Suprapubic skin (tissue), 4 donors: ENCODE data around the gene LRRC8E. TPM values are rescaled to one million over a fixed set of nuclear protein-coding genes. Genes with fewer than 3 reads are reported as not detected.
A peak's percentile ranks its signal among the peaks of the same experiment; 100 is the strongest.
"Not testable (repeated sequence)": the region's sequence is repeated elsewhere in the genome, so short reads cannot be mapped to it uniquely, and the experiment has no call there.

ENCODE experiments used
- DNase-seq, 2 donors: peaks; one replicate each; pipeline ENCODE4 v3.0.0-alpha.2; 2019; ENCODE audit warnings: low spot score in 2 of 2
- H3K27ac ChIP-seq: fragments of 200-600 bp; sonication (generic); one replicate; pipeline ENCODE4 v1.5.1; 2019
- H3K27me3 ChIP-seq: fragments of 200-600 bp; sonication (generic); one replicate; pipeline ENCODE4 v1.5.1; 2019
- H3K36me3 ChIP-seq: fragments of 200-600 bp; sonication (generic); one replicate; pipeline ENCODE4 v1.5.1; 2019
- H3K4me1 ChIP-seq: fragments of 200-600 bp; sonication (generic); one replicate; pipeline ENCODE4 v1.5.1; 2019
- H3K4me3 ChIP-seq: fragments of 200-600 bp; sonication (generic); one replicate; pipeline ENCODE4 v1.5.1; 2019; ENCODE audit warnings: mild to moderate bottlenecking
- H3K9me3 ChIP-seq: fragments of 200-600 bp; sonication (generic); one replicate; pipeline ENCODE4 v1.5.1; 2019
- EP300 ChIP-seq: sonication (generic); formaldehyde crosslinking; IDR thresholded peaks from one replicate; pipeline ENCODE4 v1.6.1; 2017; ENCODE audit warnings: antibody characterized with exemption
- POLR2A ChIP-seq, 2 donors: fragments of 450-650 bp; IDR thresholded peaks; one replicate each; pipeline ENCODE4 v1.6.1; 2017; ENCODE audit warnings: antibody characterized with exemption in 2 of 2, mild to moderate bottlenecking in 2 of 2, moderate library complexity in 2 of 2
- POLR2AphosphoS5 ChIP-seq, 3 donors: sonication (generic); formaldehyde crosslinking; IDR thresholded peaks; one replicate each; pipeline ENCODE4 v1.6.1; 2017; ENCODE audit warnings: antibody characterized with exemption in 3 of 3
- WGBS: methylation state at CpG from one replicate; pipeline ENCODE4 v1.1.5; 2018; 5-methylcytosine and 5-hydroxymethylcytosine counted together
- total RNA-seq, 4 donors: library from RNA; depleted of rRNA; stranded (reverse); fragments of >200 nt; gene quantifications; one replicate each; pipeline ENCODE4 v1.1.0, GENCODE V29; 2016
- TF ChIP-seq, protein P1 (sequence below), 2 donors: fragments of 200-600 bp in 1 of 2; fragments of 450-650 bp in 1 of 2; sonication (generic) in 1 of 2; IDR thresholded peaks; one replicate each; pipeline ENCODE4 v1.5.1; 2016 to 2019; ENCODE audit warnings: antibody characterized with exemption in 2 of 2, mild to moderate bottlenecking in 1 of 2, moderate library complexity in 1 of 2

The LRRC8E gene
- total RNA-seq, 4 donors from 2014 or later, result 15.2 to 41.6 (median 30.9) TPM

DNA sequence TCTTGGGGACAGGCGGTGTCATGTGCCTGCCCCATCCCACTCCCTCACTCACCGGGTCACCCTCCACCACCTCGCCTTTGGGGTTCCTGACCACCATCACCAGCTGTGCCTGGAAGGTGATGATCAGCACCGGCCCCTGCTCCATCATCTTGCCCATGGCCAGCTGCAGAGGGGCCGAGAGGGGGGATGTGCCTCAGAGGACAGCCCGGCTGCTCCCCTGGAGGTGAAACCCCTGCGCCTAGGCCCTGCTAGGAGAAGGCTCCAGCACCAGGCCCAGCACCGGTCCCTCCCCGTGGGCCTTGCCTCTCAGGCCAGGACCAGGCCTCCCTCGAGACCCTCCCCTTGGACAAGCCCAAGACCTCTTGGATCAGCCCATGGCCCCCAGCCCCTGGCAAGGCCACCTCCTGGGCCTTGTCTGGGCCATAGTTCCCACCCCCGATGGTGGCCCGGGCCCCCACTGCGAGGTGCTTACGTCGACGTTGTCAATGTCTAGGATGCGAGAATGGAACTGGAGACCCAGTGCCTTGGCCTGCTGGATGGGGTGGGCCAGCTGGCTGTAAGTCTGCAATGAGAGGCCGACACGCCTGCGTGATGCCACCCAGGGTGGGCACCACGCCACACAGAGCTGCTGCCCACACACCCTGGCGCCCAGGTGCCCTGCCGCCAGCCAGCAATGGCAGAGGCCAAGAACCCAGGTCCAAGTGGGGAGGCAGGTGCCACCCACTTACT, 39.5 kb downstream of the LRRC8E start:
- WGBS, result 85% methylated on average over 5 of the region's 23 CpGs
- peak overlapping the region; percentile 76 for H3K27ac ChIP-seq
- no peaks in the 10 kb centered on the region for H3K9me3 ChIP-seq
- H3K4me1 ChIP-seq, result peaks cover 65% of the 10 kb centered on the region
- no peaks in the 10 kb centered on the region for H3K27me3 ChIP-seq
- no peak for TF ChIP-seq POLR2AphosphoS5 (IDR thresholded peaks at IDR 0.05)
- TF ChIP-seq POLR2A (IDR thresholded peaks at IDR 0.05), result no peak
- TF ChIP-seq, protein P1, sequence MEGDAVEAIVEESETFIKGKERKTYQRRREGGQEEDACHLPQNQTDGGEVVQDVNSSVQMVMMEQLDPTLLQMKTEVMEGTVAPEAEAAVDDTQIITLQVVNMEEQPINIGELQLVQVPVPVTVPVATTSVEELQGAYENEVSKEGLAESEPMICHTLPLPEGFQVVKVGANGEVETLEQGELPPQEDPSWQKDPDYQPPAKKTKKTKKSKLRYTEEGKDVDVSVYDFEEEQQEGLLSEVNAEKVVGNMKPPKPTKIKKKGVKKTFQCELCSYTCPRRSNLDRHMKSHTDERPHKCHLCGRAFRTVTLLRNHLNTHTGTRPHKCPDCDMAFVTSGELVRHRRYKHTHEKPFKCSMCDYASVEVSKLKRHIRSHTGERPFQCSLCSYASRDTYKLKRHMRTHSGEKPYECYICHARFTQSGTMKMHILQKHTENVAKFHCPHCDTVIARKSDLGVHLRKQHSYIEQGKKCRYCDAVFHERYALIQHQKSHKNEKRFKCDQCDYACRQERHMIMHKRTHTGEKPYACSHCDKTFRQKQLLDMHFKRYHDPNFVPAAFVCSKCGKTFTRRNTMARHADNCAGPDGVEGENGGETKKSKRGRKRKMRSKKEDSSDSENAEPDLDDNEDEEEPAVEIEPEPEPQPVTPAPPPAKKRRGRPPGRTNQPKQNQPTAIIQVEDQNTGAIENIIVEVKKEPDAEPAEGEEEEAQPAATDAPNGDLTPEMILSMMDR (IDR thresholded peaks at IDR 0.05), result no peak
- TF ChIP-seq EP300, result no peak
- peaks cover 32% of the 10 kb centered on the region for H3K36me3 ChIP-seq
- DNase-seq, result peak in 1 of 2 donors; percentile 68
- H3K4me3 ChIP-seq, result no peak overlapping the region

DNA sequence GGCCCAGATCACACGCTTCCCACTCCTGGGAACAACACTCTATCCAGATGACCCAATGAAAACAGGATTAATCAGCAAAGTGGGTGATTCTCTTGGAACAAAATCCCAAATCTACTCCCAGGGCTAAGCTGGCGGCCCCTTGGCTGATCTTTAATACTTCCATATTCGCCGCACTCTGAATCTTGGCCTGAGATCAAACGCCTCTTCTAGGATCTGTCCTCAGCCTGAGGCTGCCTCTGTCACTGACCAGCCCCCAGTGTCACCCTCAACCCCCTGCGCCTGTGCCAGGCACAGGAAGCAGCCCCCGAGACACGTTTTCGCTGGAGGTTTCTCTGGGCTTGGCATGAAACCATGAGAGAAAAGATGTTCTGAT, 40.0 kb downstream of the LRRC8E start:
- Histone ChIP-seq H3K36me3 (peaks cover 32% of the 10 kb centered on the region), H3K27me3 (no peaks in the 10 kb centered on the region), H3K9me3 (no peaks in the 10 kb centered on the region), H3K27ac (peak overlapping the region; percentile 76), H3K4me3 (no peak overlapping the region), H3K4me1 (peaks cover 65% of the 10 kb centered on the region)
- TF ChIP-seq POLR2AphosphoS5 (IDR thresholded peaks at IDR 0.05) (no peak), POLR2A (IDR thresholded peaks at IDR 0.05) (no peak), EP300 (no peak)
- TF ChIP-seq, protein P1 (IDR thresholded peaks at IDR 0.05), result no peak
- WGBS, result 25% methylated on average over 6 of the region's 9 CpGs
- DNase-seq, result peak in 1 of 2 donors; percentile 63

DNA sequence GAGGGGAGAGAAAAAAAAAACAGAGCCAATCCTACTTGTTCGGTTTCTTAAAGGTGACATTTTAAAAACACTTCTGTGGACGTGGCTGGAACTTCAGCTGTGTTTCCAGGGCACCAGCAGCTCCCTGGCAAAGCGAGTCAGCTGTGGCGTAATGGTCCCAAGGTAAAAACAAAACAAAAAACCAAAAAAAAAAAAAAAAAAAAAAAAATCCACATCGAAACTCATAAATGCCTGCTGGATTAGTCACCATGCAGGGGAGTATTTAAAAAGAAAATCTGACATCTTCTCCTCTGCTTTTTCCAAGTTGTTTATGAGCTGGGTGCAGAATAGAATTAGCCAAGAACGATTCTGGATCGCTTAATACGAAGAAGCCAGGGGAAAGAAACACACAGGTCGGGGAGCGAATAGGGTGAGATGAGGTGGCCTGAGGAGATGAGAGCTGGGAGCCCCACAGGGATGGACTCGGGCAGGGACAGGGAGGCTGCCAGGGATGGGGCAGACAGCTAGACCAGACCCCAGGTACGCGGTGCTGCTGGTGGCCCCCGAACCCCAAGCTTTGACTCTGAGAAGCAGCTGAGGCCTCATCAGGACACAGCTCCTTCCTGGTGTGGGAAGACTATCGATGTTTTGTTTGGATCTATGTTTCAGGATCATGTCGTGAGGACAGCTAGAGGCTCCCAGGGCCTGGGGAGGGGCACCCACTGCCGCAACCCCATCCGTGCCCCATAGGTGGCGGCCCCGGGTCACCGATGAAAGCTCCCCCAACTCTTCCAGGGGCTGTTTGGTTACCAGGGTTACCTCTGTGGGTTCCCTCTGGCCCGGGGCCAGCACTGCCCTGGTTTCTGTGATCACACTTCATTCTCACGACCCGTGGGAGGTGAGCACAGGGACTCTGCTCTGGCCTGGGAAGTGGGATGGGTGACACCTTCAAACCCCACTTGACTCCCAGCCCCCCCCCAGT, 40.7 kb downstream of the LRRC8E start:
- Histone ChIP-seq H3K4me3 (peak overlapping the region; percentile 11), H3K36me3 (peaks cover 38% of the 10 kb centered on the region)
- WGBS, result 27% methylated on average over 15 of the region's 24 CpGs

DNA sequence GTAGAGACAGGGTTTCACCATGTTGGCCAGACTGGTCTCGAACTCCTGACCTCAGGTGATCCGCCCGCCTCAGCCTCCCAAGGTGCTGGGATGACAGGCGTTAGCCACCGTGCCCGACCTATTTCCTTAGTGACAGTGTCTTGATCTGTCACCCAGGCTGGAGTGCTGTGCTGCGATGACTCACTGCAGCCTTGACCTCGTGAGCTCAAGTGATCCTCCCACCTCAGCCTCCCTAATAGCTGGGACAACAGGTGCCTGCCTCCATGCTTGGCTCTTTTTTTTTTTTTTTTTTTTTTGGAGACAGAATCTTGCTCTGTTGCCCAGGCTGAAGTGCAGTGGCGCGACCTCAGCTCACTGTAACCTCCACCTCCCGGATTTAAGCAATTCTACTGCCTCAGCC, 41.7 kb downstream of the LRRC8E start:
- Histone ChIP-seq H3K36me3 (peaks cover 49% of the 10 kb centered on the region), H3K4me1 (peaks cover 50% of the 10 kb centered on the region)

More for the DNA sequence above, 40.7 kb downstream of the LRRC8E start:
- no peak for TF ChIP-seq EP300
- TF ChIP-seq, protein P1 (IDR thresholded peaks at IDR 0.05), result peak; percentile 28 to 49
- peaks cover 60% of the 10 kb centered on the region for H3K4me1 ChIP-seq
- H3K9me3 ChIP-seq, result no peaks in the 10 kb centered on the region
- peak; percentile 79 to 82 for DNase-seq
- H3K27ac ChIP-seq, result peak overlapping the region; percentile 83
- H3K27me3 ChIP-seq, result no peaks in the 10 kb centered on the region

DNA sequence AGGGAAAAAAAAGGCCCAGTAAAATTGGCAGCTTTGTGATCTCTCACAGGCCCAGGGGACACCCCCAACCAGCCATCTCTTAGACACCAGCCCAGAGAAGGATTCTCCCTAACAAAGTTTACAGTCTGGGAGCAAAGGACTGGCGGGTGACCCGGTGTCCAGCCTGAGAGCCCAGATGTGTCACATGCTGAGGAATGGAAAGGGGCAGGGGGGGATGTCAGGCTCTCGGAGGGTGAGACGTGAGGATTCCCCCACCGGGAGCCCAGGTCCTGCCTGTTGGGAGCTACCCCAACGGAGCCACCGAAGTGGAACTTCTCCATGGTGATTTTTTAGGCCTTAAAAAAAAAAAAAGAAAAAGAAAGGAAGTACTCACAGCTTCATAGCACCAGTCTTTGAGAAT, 42.5 kb downstream of the LRRC8E start:
- Histone ChIP-seq H3K27me3 (no peaks in the 10 kb centered on the region), H3K9me3 (no peaks in the 10 kb centered on the region), H3K36me3 (peaks cover 56% of the 10 kb centered on the region), H3K27ac (no peak overlapping the region), H3K4me1 (peaks cover 42% of the 10 kb centered on the region), H3K4me3 (no peak overlapping the region)
- TF ChIP-seq, protein P1 (IDR thresholded peaks at IDR 0.05), result no peak
- no peak for TF ChIP-seq POLR2A (IDR thresholded peaks at IDR 0.05)
- TF ChIP-seq POLR2AphosphoS5 (IDR thresholded peaks at IDR 0.05), result no peak
- no peak for TF ChIP-seq EP300
- no peak for DNase-seq
- 90% methylated on average over 7 of the region's 7 CpGs for WGBS

More for the DNA sequence above, 41.7 kb downstream of the LRRC8E start:
- not testable (repeated sequence) for DNase-seq, H3K9me3 ChIP-seq, H3K4me3 ChIP-seq, H3K27me3 ChIP-seq
- 84% methylated on average over 11 of the region's 11 CpGs for WGBS
- peak overlapping the region; percentile 83 for H3K27ac ChIP-seq
